Lower lobe of right lung (tissue), 2 donors: Measurements from ENCODE around the gene CDH1. TPM values are rescaled to one million over a fixed set of nuclear protein-coding genes. Genes with fewer than 3 reads are reported as not detected.
A peak's percentile ranks its signal among the peaks of the same experiment; 100 is the strongest.
"Not testable (repeated sequence)": the region's sequence is repeated elsewhere in the genome, so short reads cannot be mapped to it uniquely, and the experiment has no call there.

ENCODE experiments used
- ATAC-seq, 2 donors: fragments of 200-7000 bp; cut with Tn5 transposase; one replicate each; pipeline ENCODE4 v1.9.1; 2020 to 2022; ENCODE audit warnings: mild to moderate bottlenecking in 2 of 2, moderate library complexity in 2 of 2
- DNase-seq: peaks from one replicate; pipeline ENCODE4 v3.0.0-alpha.2; 2020
- H3K27ac ChIP-seq: fragments of 200-600 bp; one replicate; pipeline ENCODE4 v1.8.0; 2022
- H3K27me3 ChIP-seq: fragments of 200-600 bp; one replicate; pipeline ENCODE4 v1.8.0; 2022; ENCODE audit warnings: low read depth
- H3K36me3 ChIP-seq: fragments of 200-600 bp; one replicate; pipeline ENCODE4 v1.8.0; 2022; ENCODE audit warnings: mild to moderate bottlenecking
- H3K4me1 ChIP-seq: fragments of 200-600 bp; one replicate; pipeline ENCODE4 v1.8.0; 2022
- H3K4me3 ChIP-seq: fragments of 200-600 bp; one replicate; pipeline ENCODE4 v1.8.0; 2022; ENCODE audit warnings: mild to moderate bottlenecking
- H3K9me3 ChIP-seq: fragments of 200-600 bp; one replicate; pipeline ENCODE4 v1.8.0; 2022
- intact Hi-C: fragments of 100-400 bp; cut with DNase I; formaldehyde crosslinking; loops from one replicate; pipeline ENCODE4 v1.11.0; 2022
- total RNA-seq: library from RNA; stranded (reverse); fragmentation: NEBNext Ultra II Directional; extraction: Animal tissue kit (Norgen Biotek cat#: 25700); gene quantifications from one replicate; pipeline ENCODE4 v1.2.1, GENCODE V29; 2021
- TF ChIP-seq, protein P1 (sequence below): fragments of 200-600 bp; IDR thresholded peaks from one replicate; pipeline ENCODE4 v1.8.0; 2022; ENCODE audit warnings: antibody characterized with exemption, mild to moderate bottlenecking
- donor health status: DM: no; HTN: yes; CAD: no; lungs with severe emphysema.

Gene CDH1
- total RNA-seq, 1 donor from 2014 or later: 127 TPM

- Histone ChIP-seq H3K36me3 (peaks cover 8% of the 10 kb centered on the region), H3K4me3 (no peak overlapping the region), H3K27me3 (no peaks in the 10 kb centered on the region), H3K9me3 (no peaks in the 10 kb centered on the region), H3K4me1 (no peaks in the 10 kb centered on the region), H3K27ac (no peak overlapping the region)
- ATAC-seq (no peak), DNase-seq (no peak)
- TF ChIP-seq, protein P1, sequence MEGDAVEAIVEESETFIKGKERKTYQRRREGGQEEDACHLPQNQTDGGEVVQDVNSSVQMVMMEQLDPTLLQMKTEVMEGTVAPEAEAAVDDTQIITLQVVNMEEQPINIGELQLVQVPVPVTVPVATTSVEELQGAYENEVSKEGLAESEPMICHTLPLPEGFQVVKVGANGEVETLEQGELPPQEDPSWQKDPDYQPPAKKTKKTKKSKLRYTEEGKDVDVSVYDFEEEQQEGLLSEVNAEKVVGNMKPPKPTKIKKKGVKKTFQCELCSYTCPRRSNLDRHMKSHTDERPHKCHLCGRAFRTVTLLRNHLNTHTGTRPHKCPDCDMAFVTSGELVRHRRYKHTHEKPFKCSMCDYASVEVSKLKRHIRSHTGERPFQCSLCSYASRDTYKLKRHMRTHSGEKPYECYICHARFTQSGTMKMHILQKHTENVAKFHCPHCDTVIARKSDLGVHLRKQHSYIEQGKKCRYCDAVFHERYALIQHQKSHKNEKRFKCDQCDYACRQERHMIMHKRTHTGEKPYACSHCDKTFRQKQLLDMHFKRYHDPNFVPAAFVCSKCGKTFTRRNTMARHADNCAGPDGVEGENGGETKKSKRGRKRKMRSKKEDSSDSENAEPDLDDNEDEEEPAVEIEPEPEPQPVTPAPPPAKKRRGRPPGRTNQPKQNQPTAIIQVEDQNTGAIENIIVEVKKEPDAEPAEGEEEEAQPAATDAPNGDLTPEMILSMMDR: no peak
- intact Hi-C loops: no loop called here
Measured at GRCh38 chr16:68835970-68836369, 98.9 kb downstream of the CDH1 start.

DNA sequence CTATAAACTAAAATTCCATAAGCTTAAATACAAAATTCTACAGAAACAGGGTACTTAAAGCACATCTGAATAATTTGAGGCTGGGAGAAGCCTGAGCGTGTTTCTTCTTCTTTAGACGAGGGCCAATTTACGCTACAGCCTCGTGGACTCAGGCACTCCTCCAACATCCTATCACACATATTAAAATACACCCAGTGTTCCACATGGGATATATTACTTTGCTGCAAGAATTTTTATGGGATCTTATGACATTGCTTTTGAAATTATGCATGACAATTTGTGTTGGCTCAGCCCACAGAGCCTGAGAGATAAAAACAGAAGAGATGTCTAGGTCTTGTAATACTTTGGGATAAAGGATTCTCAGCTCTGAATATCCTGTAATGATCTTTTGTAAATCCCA is 102.7 kb downstream of the CDH1 start:
- Histone ChIP-seq H3K36me3 (no peaks in the 10 kb centered on the region), H3K4me3 (no peak overlapping the region), H3K27me3 (no peaks in the 10 kb centered on the region), H3K9me3 (no peaks in the 10 kb centered on the region), H3K27ac (no peak overlapping the region), H3K4me1 (peaks cover 15% of the 10 kb centered on the region)
- no peak for DNase-seq
- intact Hi-C loops: no loop called here
- ATAC-seq: no peak
- TF ChIP-seq, protein P1: no peak

DNA sequence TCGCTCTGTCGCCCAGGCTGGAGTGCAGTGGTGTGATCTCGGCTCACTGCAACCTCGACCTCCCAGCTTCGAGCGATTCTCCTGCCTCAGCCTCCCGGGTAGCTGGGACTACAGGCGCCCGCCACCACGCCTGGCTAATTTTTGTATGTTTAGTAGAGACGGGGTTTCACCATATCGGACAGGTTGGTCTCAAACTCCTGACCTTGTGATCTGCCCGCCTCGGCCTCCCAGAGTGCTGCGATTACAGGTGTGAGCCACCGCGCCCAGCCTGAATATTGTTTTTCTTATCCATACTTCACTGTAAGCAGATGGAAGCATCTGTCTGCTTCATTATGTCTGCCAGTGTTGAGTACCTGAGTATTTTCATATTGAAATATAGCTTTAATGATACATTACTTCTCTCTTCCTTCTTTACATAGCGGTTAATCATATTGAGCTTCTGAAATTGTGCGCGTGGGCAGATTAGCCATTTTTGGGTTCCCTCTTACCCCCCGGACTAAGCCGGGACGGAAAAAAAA is 105.9 kb downstream of the CDH1 start:
- H3K4me3 ChIP-seq: peak overlapping the region; percentile 95
- H3K36me3 ChIP-seq, ATAC-seq, H3K27me3 ChIP-seq, intact Hi-C loops, H3K9me3 ChIP-seq, DNase-seq: not testable (repeated sequence)
- peak overlapping the region; percentile 90 for H3K27ac ChIP-seq
- peaks cover 15% of the 10 kb centered on the region for H3K4me1 ChIP-seq

DNA sequence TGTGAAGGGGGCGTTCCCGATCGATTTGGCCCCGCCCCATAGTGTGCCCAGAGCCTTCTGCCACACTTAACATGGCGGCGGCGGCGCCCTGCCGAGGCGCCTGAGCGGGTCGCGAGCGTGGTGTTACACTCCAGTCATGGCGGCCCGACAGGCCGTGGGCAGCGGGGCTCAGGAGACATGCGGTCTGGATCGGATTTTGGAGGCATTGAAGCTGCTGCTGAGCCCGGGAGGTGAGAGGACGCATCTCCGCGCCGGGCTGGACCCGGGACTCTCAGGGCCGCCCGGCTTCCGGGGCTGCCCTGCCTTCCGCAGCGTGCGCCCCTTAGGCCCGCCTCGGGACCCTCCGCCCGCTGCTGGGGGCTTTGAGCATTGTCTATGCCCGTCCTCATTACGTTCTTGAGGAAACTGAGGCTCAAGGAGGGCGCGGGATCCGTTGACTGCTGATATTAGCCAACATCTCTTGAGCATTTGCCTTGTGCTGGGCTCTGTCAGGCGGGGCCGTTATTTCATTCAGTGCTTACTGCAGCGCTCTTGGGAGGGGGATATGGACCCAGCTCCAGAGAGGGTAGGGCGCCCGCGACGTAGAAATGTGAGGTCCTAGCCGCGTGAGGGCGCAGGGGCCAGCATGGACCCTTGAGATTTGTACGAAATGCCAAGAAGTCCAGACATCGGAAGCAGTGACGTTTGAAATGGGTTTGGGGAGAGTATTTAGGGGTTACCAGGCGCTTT is 106.6 kb downstream of the CDH1 start, which contains the start of gene TANGO6:
Gene TANGO6, plus strand, starts transcription at position 50 of the 729 bp plus-strand sequence. Its CDS starts 87 bp downstream, at position 137.
- ATAC-seq (peak; percentile 97 to 98), DNase-seq (peak; percentile 91)
- no peaks in the 10 kb centered on the region for H3K9me3 ChIP-seq
- peak within 1 kb of the TSS; percentile 90 for H3K27ac ChIP-seq
- TF ChIP-seq, protein P1: peak; percentile 15
- peak within 1 kb of the TSS; percentile 95 for H3K4me3 ChIP-seq
- H3K27me3 ChIP-seq: no peaks in the 10 kb centered on the region
- intact Hi-C loops: no loop called here
- peaks cover 15% of the 10 kb centered on the region for H3K4me1 ChIP-seq
- H3K36me3 ChIP-seq: no peaks in the 10 kb centered on the region

DNA sequence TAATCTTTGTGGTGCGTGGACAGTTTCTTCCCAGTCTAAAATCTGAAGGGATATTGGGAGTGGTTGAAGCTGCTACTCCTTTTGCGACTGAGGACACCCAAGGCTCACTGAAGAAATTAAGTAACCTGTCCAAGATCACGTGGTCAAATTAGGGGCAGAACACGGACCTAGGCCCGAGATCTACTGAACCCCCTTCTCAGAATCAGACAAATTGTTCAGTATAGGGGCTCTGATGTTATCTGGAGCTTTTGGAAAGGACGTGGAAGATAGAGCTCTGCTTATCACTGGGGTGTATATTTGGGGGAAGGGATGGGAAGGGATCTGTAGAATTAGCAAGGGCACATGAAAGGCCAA is 107.1 kb downstream of the CDH1 start:
- H3K36me3 ChIP-seq: no peaks in the 10 kb centered on the region
- no peaks in the 10 kb centered on the region for H3K9me3 ChIP-seq
- H3K27me3 ChIP-seq: no peaks in the 10 kb centered on the region
- peak overlapping the region; percentile 95 for H3K4me3 ChIP-seq
- H3K4me1 ChIP-seq: peaks cover 15% of the 10 kb centered on the region
- ATAC-seq (peak in 1 of 2 donors; percentile 26), DNase-seq (no peak)
- TF ChIP-seq, protein P1: no peak
- peak overlapping the region; percentile 90 for H3K27ac ChIP-seq
- intact Hi-C loops: no loop called here

DNA sequence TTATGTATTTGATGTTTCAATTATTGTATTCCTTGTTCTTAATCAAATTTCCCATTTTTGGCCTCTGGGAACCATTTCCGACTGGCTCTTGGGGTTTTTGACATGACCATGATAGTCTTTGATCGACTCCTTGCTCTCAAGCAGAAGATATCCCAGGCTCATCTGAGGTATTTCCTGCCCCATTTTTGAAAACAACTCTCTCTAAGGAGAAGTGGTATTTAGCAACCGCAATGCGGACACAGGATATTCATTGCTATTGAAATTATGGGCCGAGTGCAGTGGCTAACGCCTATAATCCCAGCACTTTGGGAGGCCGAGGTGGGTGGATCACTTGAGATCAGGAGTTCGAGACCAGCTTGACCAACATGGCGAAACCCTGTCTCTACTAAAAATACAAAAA is 111.7 kb downstream of the CDH1 start:
- H3K27ac ChIP-seq: no peak overlapping the region
- no peaks in the 10 kb centered on the region for H3K9me3 ChIP-seq
- H3K36me3 ChIP-seq: no peaks in the 10 kb centered on the region
- intact Hi-C loops: no loop called here
- TF ChIP-seq, protein P1: no peak
- H3K27me3 ChIP-seq: no peaks in the 10 kb centered on the region
- ATAC-seq: no peak
- DNase-seq: no peak
- H3K4me1 ChIP-seq: peaks cover 8% of the 10 kb centered on the region
- no peak overlapping the region for H3K4me3 ChIP-seq
